Measurements from ENCODE around the gene HPDL.

GRCh38 chr1:45322486-45323040, 4.1 kb upstream of the HPDL start:
- TF ChIP-seq, protein P1, sequence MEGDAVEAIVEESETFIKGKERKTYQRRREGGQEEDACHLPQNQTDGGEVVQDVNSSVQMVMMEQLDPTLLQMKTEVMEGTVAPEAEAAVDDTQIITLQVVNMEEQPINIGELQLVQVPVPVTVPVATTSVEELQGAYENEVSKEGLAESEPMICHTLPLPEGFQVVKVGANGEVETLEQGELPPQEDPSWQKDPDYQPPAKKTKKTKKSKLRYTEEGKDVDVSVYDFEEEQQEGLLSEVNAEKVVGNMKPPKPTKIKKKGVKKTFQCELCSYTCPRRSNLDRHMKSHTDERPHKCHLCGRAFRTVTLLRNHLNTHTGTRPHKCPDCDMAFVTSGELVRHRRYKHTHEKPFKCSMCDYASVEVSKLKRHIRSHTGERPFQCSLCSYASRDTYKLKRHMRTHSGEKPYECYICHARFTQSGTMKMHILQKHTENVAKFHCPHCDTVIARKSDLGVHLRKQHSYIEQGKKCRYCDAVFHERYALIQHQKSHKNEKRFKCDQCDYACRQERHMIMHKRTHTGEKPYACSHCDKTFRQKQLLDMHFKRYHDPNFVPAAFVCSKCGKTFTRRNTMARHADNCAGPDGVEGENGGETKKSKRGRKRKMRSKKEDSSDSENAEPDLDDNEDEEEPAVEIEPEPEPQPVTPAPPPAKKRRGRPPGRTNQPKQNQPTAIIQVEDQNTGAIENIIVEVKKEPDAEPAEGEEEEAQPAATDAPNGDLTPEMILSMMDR (IDR thresholded peaks at IDR 0.05), result no peak
- TF ChIP-seq EP300 (IDR thresholded peaks at IDR 0.05), result no peak

All from ovary (tissue), 3 donors.